PC-3 (cell line): Measurements from ENCODE around the gene ARHGAP42. TPM values are rescaled to one million over a fixed set of nuclear protein-coding genes. Genes with fewer than 3 reads are reported as not detected.
"Not testable (repeated sequence)": the region's sequence is repeated elsewhere in the genome, so short reads cannot be mapped to it uniquely, and the experiment has no call there.

Source experiments
- ATAC-seq: fragments of 200-7000 bp; cut with Tn5 transposase; 2 replicates; pipeline ENCODE4 v1.9.1; 2020; ENCODE audit warnings: mild to moderate bottlenecking, moderate library complexity
- BruUV-seq: library from RNA; stranded (reverse); fragments of 400-500 nt; replicated peaks from 2 replicates; lab custom pipeline; 2021; lab: Mats Ljungman, UMichigan
- CTCF ChIA-PET: fragments of 300-600 bp; sonication (Branson Sonifier 250); formaldehyde crosslinking; loops from one replicate; lab custom pipeline; 2022; ENCODE audit warnings: antibody characterized with exemption; lab: Charles Lee
- POLR2A ChIA-PET: fragments of 300-600 bp; sonication (Branson Sonifier 250); formaldehyde crosslinking; loops from one replicate; lab custom pipeline; 2022; ENCODE audit warnings: antibody characterized with exemption; ENCODE audit not compliant: unreplicated experiment; lab: Charles Lee
- DNase-seq: peaks from one replicate; pipeline ENCODE4 v3.0.0-alpha.2; 2015
- H2AFZ ChIP-seq: fragments of 300-600 bp; sonication (generic); 2 replicates; pipeline ENCODE4 v1.6.0; 2016; ENCODE audit warnings: antibody characterized with exemption, low read length
- H3F3A ChIP-seq: fragments of 300-600 bp; sonication (generic); one replicate; pipeline ENCODE4 v1.6.0; 2017; ENCODE audit warnings: antibody characterized with exemption, low read length, control low read depth, mild to moderate bottlenecking; ENCODE audit not compliant: unreplicated experiment
- H3K27ac ChIP-seq: fragments of 300-600 bp; sonication (generic); 2 replicates; pipeline ENCODE4 v1.5.1; 2016; ENCODE audit warnings: mild to moderate bottlenecking, low read length
- H3K27me3 ChIP-seq: fragments of 300-600 bp; sonication (generic); 2 replicates; pipeline ENCODE4 v1.6.1; 2016; ENCODE audit warnings: low read length, mixed read lengths
- H3K36me3 ChIP-seq: fragments of 300-600 bp; sonication (generic); 2 replicates; pipeline ENCODE4 v1.6.1; 2016; ENCODE audit warnings: low read depth, mixed run types, low read length, mixed read lengths
- H3K4me1 ChIP-seq: fragments of 300-600 bp; sonication (generic); 2 replicates; pipeline ENCODE4 v1.5.1; 2016; ENCODE audit warnings: low read length; ENCODE audit not compliant: insufficient read depth
- H3K4me2 ChIP-seq: fragments of 300-600 bp; sonication (generic); 2 replicates; pipeline ENCODE4 v1.6.0; 2016; ENCODE audit warnings: low read length
- H3K4me3 ChIP-seq: fragments of 300-600 bp; sonication (generic); 2 replicates; pipeline ENCODE4 v1.5.1; 2016; ENCODE audit warnings: mild to moderate bottlenecking, low read length, mixed read lengths
- H3K79me2 ChIP-seq: fragments of 300-600 bp; sonication (generic); 2 replicates; pipeline ENCODE4 v1.6.1; 2017; ENCODE audit warnings: low read length, mixed read lengths
- H3K9ac ChIP-seq: fragments of 300-600 bp; sonication (generic); 2 replicates; pipeline ENCODE4 v1.6.0; 2016; ENCODE audit warnings: mild to moderate bottlenecking, low read length
- H3K9me2 ChIP-seq: fragments of 300-600 bp; sonication (generic); replicated peaks from 2 replicates; pipeline ENCODE4 v1.6.1; 2016; ENCODE audit warnings: mixed run types, low read length, mixed read lengths
- H3K9me3 ChIP-seq: fragments of 300-600 bp; sonication (generic); 2 replicates; pipeline ENCODE4 v1.6.1; 2016; ENCODE audit warnings: low read length, mixed read lengths
- H4K20me1 ChIP-seq: fragments of 300-600 bp; sonication (generic); 2 replicates; pipeline ENCODE4 v1.6.1; 2016; ENCODE audit warnings: low read length, mixed read lengths
- EZH2 ChIP-seq: fragments of 300-600 bp; sonication (generic); IDR thresholded peaks from one replicate; pipeline ENCODE4 v1.6.1; 2017; ENCODE audit warnings: antibody characterized with exemption, mild to moderate bottlenecking, low read length; ENCODE audit not compliant: unreplicated experiment
- EZH2phosphoT487 ChIP-seq: fragments of 300-600 bp; sonication (generic); IDR thresholded peaks from 2 replicates; pipeline ENCODE4 v1.6.1; 2018; ENCODE audit warnings: mild to moderate bottlenecking, antibody characterized with exemption, low read length, borderline replicate concordance
- intact Hi-C: fragments of 100-400 bp; cut with micrococcal nuclease; formaldehyde crosslinking; loops from 2 replicates; pipeline ENCODE4 v1.9.0; 2023
- total RNA-seq: library from RNA; depleted of rRNA; stranded (reverse); fragments of >200 nt; gene quantifications from 2 replicates; pipeline ENCODE4 v1.2.3, GENCODE V29; 2014
- TF ChIP-seq, protein P1 (sequence below): fragments of 300-600 bp; sonication (generic); conservative IDR thresholded peaks from 2 replicates; pipeline ENCODE4 v1.5.1; 2017; ENCODE audit warnings: antibody characterized with exemption, low read depth, mild to moderate bottlenecking, low read length

The ARHGAP42 gene
- total RNA-seq, 1 experiment from 2014 or later: 12.1 TPM

DNA sequence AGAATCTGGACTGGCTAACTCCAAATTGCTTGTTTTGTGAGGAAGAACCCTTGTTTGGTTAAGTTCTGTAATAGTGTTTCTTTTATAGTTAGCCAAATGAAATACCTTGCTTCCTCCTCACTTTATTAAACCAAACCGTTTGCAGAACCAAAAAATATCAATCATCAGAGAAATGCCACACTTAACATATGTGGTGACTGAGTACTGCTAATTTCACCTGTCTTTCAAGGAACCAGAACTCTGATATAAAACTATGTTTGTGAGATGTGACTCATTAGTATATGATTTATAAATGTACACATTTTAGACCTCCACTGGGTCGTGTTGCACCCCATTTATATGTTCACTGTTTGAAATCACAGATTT, 322.6 kb downstream of the ARHGAP42 start:
- H3K9me2 ChIP-seq: no peaks in the 10 kb centered on the region
- H3K4me2 ChIP-seq: no peak overlapping the region
- ChIA-PET CTCF (no interaction called here), POLR2A (no interaction called here)
- H3K9ac ChIP-seq: no peak overlapping the region
- H4K20me1 ChIP-seq: no peaks in the 10 kb centered on the region
- H3K4me3 ChIP-seq: no peak overlapping the region
- no peak overlapping the region for H3K27ac ChIP-seq
- peak; percentile 48; the same call in 1 of the 2 replicates for ATAC-seq
- TF ChIP-seq, protein P1, sequence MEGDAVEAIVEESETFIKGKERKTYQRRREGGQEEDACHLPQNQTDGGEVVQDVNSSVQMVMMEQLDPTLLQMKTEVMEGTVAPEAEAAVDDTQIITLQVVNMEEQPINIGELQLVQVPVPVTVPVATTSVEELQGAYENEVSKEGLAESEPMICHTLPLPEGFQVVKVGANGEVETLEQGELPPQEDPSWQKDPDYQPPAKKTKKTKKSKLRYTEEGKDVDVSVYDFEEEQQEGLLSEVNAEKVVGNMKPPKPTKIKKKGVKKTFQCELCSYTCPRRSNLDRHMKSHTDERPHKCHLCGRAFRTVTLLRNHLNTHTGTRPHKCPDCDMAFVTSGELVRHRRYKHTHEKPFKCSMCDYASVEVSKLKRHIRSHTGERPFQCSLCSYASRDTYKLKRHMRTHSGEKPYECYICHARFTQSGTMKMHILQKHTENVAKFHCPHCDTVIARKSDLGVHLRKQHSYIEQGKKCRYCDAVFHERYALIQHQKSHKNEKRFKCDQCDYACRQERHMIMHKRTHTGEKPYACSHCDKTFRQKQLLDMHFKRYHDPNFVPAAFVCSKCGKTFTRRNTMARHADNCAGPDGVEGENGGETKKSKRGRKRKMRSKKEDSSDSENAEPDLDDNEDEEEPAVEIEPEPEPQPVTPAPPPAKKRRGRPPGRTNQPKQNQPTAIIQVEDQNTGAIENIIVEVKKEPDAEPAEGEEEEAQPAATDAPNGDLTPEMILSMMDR: no peak
- TF ChIP-seq EZH2phosphoT487: no peak
- no peak for TF ChIP-seq EZH2
- intact Hi-C loops: no loop called here
- H3K9me3 ChIP-seq: no peaks in the 10 kb centered on the region
- H3K4me1 ChIP-seq: no peaks in the 10 kb centered on the region
- H3F3A ChIP-seq: no peaks in the 10 kb centered on the region
- BruUV-seq: no TSS peak
- H3K27me3 ChIP-seq: peaks cover 16% of the 10 kb centered on the region
- no peak overlapping the region for H2AFZ ChIP-seq
- H3K79me2 ChIP-seq: no peaks in the 10 kb centered on the region
- no peaks in the 10 kb centered on the region for H3K36me3 ChIP-seq
- DNase-seq: no peak

DNA sequence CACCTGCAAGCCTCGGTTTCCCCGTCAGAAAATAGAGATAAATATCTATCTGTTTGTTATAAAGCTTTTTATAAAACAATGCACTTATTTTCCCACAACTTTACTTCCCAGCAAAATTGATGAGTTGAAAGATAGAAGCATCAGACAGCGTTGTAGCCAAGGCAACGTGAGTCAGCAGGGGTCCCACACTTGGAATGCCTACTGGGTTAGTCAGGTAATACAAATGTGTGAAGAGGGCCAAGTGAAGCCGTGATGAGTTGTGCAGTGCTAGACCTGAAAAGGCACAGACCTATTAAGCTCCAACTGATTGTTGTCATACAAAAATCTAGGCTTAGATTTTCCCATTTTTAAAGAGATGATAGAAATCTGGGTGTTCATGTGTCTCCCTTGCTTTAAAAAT, 323.8 kb downstream of the ARHGAP42 start:
- H3K4me3 ChIP-seq: no peak overlapping the region
- no peaks in the 10 kb centered on the region for H3F3A ChIP-seq
- H3K4me1 ChIP-seq: no peaks in the 10 kb centered on the region
- H3K79me2 ChIP-seq: no peaks in the 10 kb centered on the region
- H2AFZ ChIP-seq: no peak overlapping the region
- TF ChIP-seq EZH2: no peak
- TF ChIP-seq, protein P1: no peak
- TF ChIP-seq EZH2phosphoT487: no peak
- no peak overlapping the region for H3K9ac ChIP-seq
- DNase-seq (peak; percentile 42), ATAC-seq (no peak)
- no peak overlapping the region for H3K4me2 ChIP-seq
- no peaks in the 10 kb centered on the region for H3K9me3 ChIP-seq
- H3K27ac ChIP-seq: no peak overlapping the region
- ChIA-PET POLR2A (no interaction called here), CTCF (no interaction called here)
- no peaks in the 10 kb centered on the region for H3K36me3 ChIP-seq
- H3K27me3 ChIP-seq: peaks cover 22% of the 10 kb centered on the region
- intact Hi-C loops: no loop called here
- no peaks in the 10 kb centered on the region for H4K20me1 ChIP-seq
- no peaks in the 10 kb centered on the region for H3K9me2 ChIP-seq
- BruUV-seq: no TSS peak

- no peak overlapping the region for H2AFZ ChIP-seq
- no peaks in the 10 kb centered on the region for H3K9me2 ChIP-seq
- no peak for TF ChIP-seq EZH2
- no peak for TF ChIP-seq EZH2phosphoT487
- TF ChIP-seq, protein P1: no peak
- H3K36me3 ChIP-seq: no peaks in the 10 kb centered on the region
- POLR2A ChIA-PET: no interaction called here
- no peaks in the 10 kb centered on the region for H4K20me1 ChIP-seq
- H3K9ac ChIP-seq: no peak overlapping the region
- no peak overlapping the region for H3K4me2 ChIP-seq
- H3F3A ChIP-seq: no peaks in the 10 kb centered on the region
- H3K79me2 ChIP-seq: no peaks in the 10 kb centered on the region
- no peaks in the 10 kb centered on the region for H3K4me1 ChIP-seq
- DNase-seq (no peak), ATAC-seq (no peak)
- no peak overlapping the region for H3K4me3 ChIP-seq
- H3K9me3 ChIP-seq: no peaks in the 10 kb centered on the region
- H3K27ac ChIP-seq: no peak overlapping the region
- H3K27me3 ChIP-seq: peaks cover 28% of the 10 kb centered on the region
- intact Hi-C loops: no loop called here
- CTCF ChIA-PET: no interaction called here
- BruUV-seq: no TSS peak
Measured at GRCh38 chr11:101011881-101012280, 324.8 kb downstream of the ARHGAP42 start.

GRCh38 chr11:101013702-101014101, 326.6 kb downstream of the ARHGAP42 start:
- CTCF ChIA-PET, H3K4me3 ChIP-seq, H3K4me2 ChIP-seq, H3F3A ChIP-seq, intact Hi-C loops, H3K4me1 ChIP-seq, H3K36me3 ChIP-seq, POLR2A ChIA-PET, H3K9me2 ChIP-seq, DNase-seq, H3K79me2 ChIP-seq, H3K27ac ChIP-seq, H2AFZ ChIP-seq, H4K20me1 ChIP-seq, H3K9ac ChIP-seq, H3K9me3 ChIP-seq, ATAC-seq, BruUV-seq: not testable (repeated sequence)
- peaks cover 34% of the 10 kb centered on the region for H3K27me3 ChIP-seq
